SK-N-MC (cell line): ENCODE results near the gene DPYSL4.

ENCODE experiments used
- DNase-seq: peaks from one replicate; pipeline ENCODE4 v3.0.0-alpha.2; 2011; ENCODE audit warnings: low read depth, low spot score
- H3K27ac ChIP-seq: fragments of 200-600 bp; sonication (generic); 2 replicates; pipeline ENCODE4 v1.5.1; 2016; ENCODE audit warnings: mixed run types
- H3K36me3 ChIP-seq: fragments of 200-600 bp; sonication (generic); 2 replicates; pipeline ENCODE4 v1.6.1; 2017; ENCODE audit warnings: antibody characterized with exemption, low read length, mixed read lengths; ENCODE audit not compliant: insufficient read depth
- H3K4me3 ChIP-seq: fragments of 200-600 bp; sonication (generic); 2 replicates; pipeline ENCODE4 v1.5.1; 2016
- H3K9ac ChIP-seq: fragments of 200-600 bp; sonication (generic); 2 replicates; pipeline ENCODE4 v1.8.0; 2017; ENCODE audit warnings: mixed run types, mixed read lengths; ENCODE audit not compliant: insufficient read length
- H3K9me3 ChIP-seq: fragments of 200-600 bp; sonication (generic); 2 replicates; pipeline ENCODE4 v1.6.1; 2017; ENCODE audit warnings: low read depth, mild to moderate bottlenecking, antibody characterized with exemption, low read length, moderate library complexity, mixed read lengths
- EZH2 ChIP-seq: fragments of 200-600 bp; sonication (generic); IDR thresholded peaks from one replicate; pipeline ENCODE4 v1.6.1; 2017; ENCODE audit warnings: antibody characterized with exemption
- FOXP2 ChIP-seq: optimal IDR thresholded peaks from 2 replicates; pipeline ENCODE3; 2011; ENCODE audit warnings: mild to moderate bottlenecking, moderate library complexity; ENCODE audit not compliant: insufficient read depth; ENCODE audit errors: extremely low read length, control extremely low read depth
- POLR2AphosphoS5 ChIP-seq: IDR thresholded peaks from 2 replicates; pipeline ENCODE4 v1.6.1; 2012; ENCODE audit warnings: mild to moderate bottlenecking, low read depth, low read length, borderline replicate concordance

DPYSL4 gene

GRCh38 chr10:132237871-132238270, 51.1 kb downstream of the DPYSL4 start:
- Histone ChIP-seq H3K9me3 (no peaks in the 10 kb centered on the region), H3K4me3 (no peak overlapping the region), H3K36me3 (no peaks in the 10 kb centered on the region), H3K27ac (no peak overlapping the region), H3K9ac (no peak overlapping the region)
- DNase-seq, result no peak
- no peak for TF ChIP-seq POLR2AphosphoS5
- TF ChIP-seq EZH2, result no peak
- TF ChIP-seq FOXP2, result no peak

DNA sequence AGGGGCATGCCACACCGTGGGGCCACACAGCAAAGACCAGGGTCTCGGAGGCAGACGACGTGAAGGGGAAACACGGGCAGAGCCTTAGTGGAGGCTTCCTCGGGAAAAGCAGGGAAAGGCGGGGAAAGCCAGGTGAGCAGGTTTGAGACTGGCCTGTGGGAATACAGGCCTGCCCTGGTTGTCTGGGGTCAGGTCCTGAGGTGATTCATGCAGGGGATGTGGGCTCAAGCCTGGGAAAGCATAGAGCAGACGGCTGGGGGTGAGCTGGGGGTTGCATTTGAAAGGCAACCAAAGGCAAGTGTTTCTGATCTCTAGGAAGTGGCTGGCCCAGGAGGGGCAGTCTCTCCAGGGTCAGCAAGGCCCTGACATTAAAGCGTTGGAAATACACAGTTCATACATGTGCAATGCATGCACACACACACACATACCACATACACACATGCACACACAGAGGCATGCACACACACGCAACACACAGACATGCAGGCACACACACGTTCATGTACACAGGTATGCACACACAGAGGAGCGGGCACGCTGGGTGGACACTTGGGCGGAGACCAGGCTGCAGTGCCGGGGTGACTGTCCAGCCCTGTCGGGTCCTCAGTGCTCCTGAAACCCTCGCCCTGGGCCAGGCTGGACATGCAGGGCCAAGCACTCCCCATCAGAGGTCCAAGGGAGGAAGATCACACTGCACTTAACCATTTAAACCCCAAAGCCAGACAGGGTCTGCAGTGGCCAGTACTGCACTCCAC, 51.8 kb downstream of the DPYSL4 start:
- Histone ChIP-seq H3K9ac (no peak overlapping the region), H3K36me3 (no peaks in the 10 kb centered on the region)
- no peak for DNase-seq

GRCh38 chr10:132239126-132240031, 52.6 kb downstream of the DPYSL4 start:
- H3K4me3 ChIP-seq, result no peak overlapping the region
- TF ChIP-seq FOXP2 (no peak), EZH2 (no peak)
- no peaks in the 10 kb centered on the region for H3K9me3 ChIP-seq
- H3K36me3 ChIP-seq, result no peaks in the 10 kb centered on the region
- DNase-seq, result no peak
- H3K27ac ChIP-seq, result no peak overlapping the region
- no peak overlapping the region for H3K9ac ChIP-seq

More for the DNA sequence above, 51.8 kb downstream of the DPYSL4 start:
- H3K27ac ChIP-seq, result no peak overlapping the region
- no peak for TF ChIP-seq FOXP2
- TF ChIP-seq EZH2, result no peak
- no peak overlapping the region for H3K4me3 ChIP-seq
- no peaks in the 10 kb centered on the region for H3K9me3 ChIP-seq

DNA sequence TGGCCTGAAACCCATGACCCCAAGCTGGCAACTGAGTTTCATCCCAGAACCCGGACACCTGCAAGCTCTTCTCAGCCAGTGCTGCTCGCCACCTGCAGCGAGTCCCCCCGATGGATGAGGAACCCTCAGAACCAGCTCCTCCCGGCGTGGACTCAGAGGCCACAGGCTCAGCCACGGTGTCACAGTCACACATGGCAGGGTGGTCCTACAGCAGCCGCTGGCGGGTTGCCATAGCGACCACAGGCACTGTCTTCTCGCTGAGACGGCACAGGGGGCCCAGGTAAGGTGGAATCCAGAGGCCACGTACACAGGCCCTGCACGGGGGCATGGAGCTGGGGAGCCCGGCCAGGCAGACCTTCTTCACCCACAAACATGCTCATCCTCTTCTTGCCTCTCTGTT, 53.4 kb downstream of the DPYSL4 start:
- TF ChIP-seq EZH2, result no peak
- no peak for TF ChIP-seq FOXP2
- TF ChIP-seq POLR2AphosphoS5, result no peak

GRCh38 chr10:132240581-132240980, 53.8 kb downstream of the DPYSL4 start:
- H3K27ac ChIP-seq, result no peak overlapping the region
- TF ChIP-seq FOXP2 (no peak), POLR2AphosphoS5 (no peak), EZH2 (no peak)
- no peaks in the 10 kb centered on the region for H3K36me3 ChIP-seq
- H3K9me3 ChIP-seq, result no peaks in the 10 kb centered on the region
- no peak for DNase-seq
- no peak overlapping the region for H3K4me3 ChIP-seq
- no peak overlapping the region for H3K9ac ChIP-seq

More for the DNA sequence above, 53.4 kb downstream of the DPYSL4 start:
- H3K9me3 ChIP-seq, result no peaks in the 10 kb centered on the region
- DNase-seq, result no peak
- H3K9ac ChIP-seq, result no peak overlapping the region
- no peak overlapping the region for H3K4me3 ChIP-seq
- H3K27ac ChIP-seq, result no peak overlapping the region
- H3K36me3 ChIP-seq, result no peaks in the 10 kb centered on the region

DNA sequence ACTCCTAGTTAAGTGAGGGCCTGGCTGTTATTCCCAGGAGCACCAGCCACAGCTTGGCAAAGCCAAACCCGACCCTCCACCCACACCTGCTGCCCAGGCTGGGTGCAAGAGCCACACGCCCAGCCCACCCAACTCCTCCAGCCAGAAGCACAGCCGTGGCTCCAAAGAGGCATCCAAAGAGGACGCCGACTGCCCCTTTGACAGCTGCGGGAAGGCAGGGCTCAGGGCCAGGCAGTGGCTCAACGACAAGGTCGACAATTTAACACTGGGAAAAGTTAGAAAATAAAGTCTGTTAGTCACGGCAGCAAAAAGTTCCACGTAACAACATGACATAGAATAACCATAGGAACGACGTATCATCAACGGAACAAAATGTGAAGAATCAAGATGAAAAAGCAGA, 54.3 kb downstream of the DPYSL4 start:
- Histone ChIP-seq H3K9me3 (no peaks in the 10 kb centered on the region), H3K27ac (no peak overlapping the region), H3K36me3 (no peaks in the 10 kb centered on the region), H3K9ac (no peak overlapping the region), H3K4me3 (no peak overlapping the region)
- no peak for DNase-seq
- TF ChIP-seq FOXP2 (no peak), EZH2 (no peak), POLR2AphosphoS5 (no peak)

DNA sequence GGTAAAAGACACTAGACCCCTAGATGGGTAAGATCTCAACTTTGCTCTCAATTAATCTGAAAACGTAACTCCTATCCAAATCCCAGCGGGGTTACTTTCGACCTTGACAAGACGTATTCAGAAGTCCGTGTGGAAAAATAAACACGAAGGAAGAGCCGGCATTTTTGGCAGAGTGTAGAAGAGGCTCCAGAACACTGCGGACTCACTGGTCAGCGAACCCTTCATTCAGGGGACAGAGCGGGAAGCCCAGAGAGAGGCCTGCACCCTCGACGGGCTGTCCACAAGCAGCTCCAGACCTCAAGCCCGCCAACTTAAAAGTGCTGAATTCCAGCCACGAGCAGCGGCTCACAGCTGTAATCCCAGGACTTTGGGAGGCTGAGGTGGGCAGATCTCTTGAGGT, 54.7 kb downstream of the DPYSL4 start:
- TF ChIP-seq POLR2AphosphoS5, result no peak
- TF ChIP-seq EZH2, result no peak
- TF ChIP-seq FOXP2, result no peak
- H3K9me3 ChIP-seq, result no peaks in the 10 kb centered on the region
- no peak overlapping the region for H3K27ac ChIP-seq
- no peak overlapping the region for H3K9ac ChIP-seq
- no peak for DNase-seq
- no peak overlapping the region for H3K4me3 ChIP-seq
- H3K36me3 ChIP-seq, result no peaks in the 10 kb centered on the region

GRCh38 chr10:132242103-132242840, 55.5 kb downstream of the DPYSL4 start:
- TF ChIP-seq EZH2 (no peak), POLR2AphosphoS5 (no peak), FOXP2 (no peak)
- no peak for DNase-seq
- Histone ChIP-seq H3K9ac (no peak overlapping the region), H3K9me3 (no peaks in the 10 kb centered on the region), H3K36me3 (no peaks in the 10 kb centered on the region), H3K4me3 (no peak overlapping the region), H3K27ac (no peak overlapping the region)
